Measurements from ENCODE around the gene ZFHX3. TPM values are rescaled to one million over a fixed set of nuclear protein-coding genes. Genes with fewer than 3 reads are reported as not detected.
A peak's percentile ranks its signal among the peaks of the same experiment; 100 is the strongest.

ZFHX3 gene
- total RNA-seq, 1 donor from 2014 or later, result 34.8 TPM

GRCh38 chr16:72895951-72896350 is 152.0 kb downstream of the ZFHX3 start:
- H3K27me3 ChIP-seq, result no peaks in the 10 kb centered on the region
- H3K9me3 ChIP-seq, result no peaks in the 10 kb centered on the region
- no peak overlapping the region for H3K4me3 ChIP-seq
- DNase-seq (ENCODE audit: low spot score in 2 of 2), result no peak
- peaks cover 16 to 29% of the 10 kb centered on the region in 2 donors for H3K4me1 ChIP-seq
- peak overlapping the region; percentile 83 to 90 for H3K27ac ChIP-seq
- intact Hi-C loops (cut with DNase I), result no loop called here
- no peak for TF ChIP-seq CTCF (IDR thresholded peaks at IDR 0.05)
- no peaks in the 10 kb centered on the region for H3K36me3 ChIP-seq

- TF ChIP-seq CTCF (IDR thresholded peaks at IDR 0.05), result no peak
- H3K4me1 ChIP-seq, result peaks cover 16 to 29% of the 10 kb centered on the region in 2 donors
- intact Hi-C loops (cut with DNase I), result no loop called here
- H3K36me3 ChIP-seq, result peaks cover 2 to 3% of the 10 kb centered on the region in 2 donors
- H3K4me3 ChIP-seq, result peak overlapping the region in 1 of 2 donors; percentile 49
- no peaks in the 10 kb centered on the region for H3K27me3 ChIP-seq
- DNase-seq (ENCODE audit: low spot score in 2 of 2), result no peak
- peak overlapping the region; percentile 83 to 90 for H3K27ac ChIP-seq
- H3K9me3 ChIP-seq, result no peaks in the 10 kb centered on the region
These were observed 153.4 kb downstream of the ZFHX3 start for GRCh38 chr16:72894293-72895151.

- H3K27ac ChIP-seq, result peak overlapping the region; percentile 5 to 90
- H3K4me1 ChIP-seq, result peaks cover 16 to 29% of the 10 kb centered on the region in 2 donors
- intact Hi-C loops (cut with DNase I), result no loop called here
These were observed 156.4 kb downstream of the ZFHX3 start for GRCh38 chr16:72891291-72892227.

GRCh38 chr16:72890587-72890986 is 157.3 kb downstream of the ZFHX3 start:
- no peak for TF ChIP-seq CTCF (IDR thresholded peaks at IDR 0.05)
- H3K27me3 ChIP-seq, result no peaks in the 10 kb centered on the region
- intact Hi-C loops (cut with DNase I), result no loop called here
- peak overlapping the region; percentile 3 to 5 for H3K27ac ChIP-seq
- H3K9me3 ChIP-seq, result no peaks in the 10 kb centered on the region
- no peak overlapping the region for H3K4me3 ChIP-seq
- H3K36me3 ChIP-seq, result peaks cover 31 to 42% of the 10 kb centered on the region in 2 donors
- no peak for DNase-seq (ENCODE audit: low spot score in 2 of 2)
- peaks cover 16 to 27% of the 10 kb centered on the region in 2 donors for H3K4me1 ChIP-seq

More at GRCh38 chr16:72891291-72892227, 156.4 kb downstream of the ZFHX3 start:
- Histone ChIP-seq H3K36me3 (peaks cover 29 to 32% of the 10 kb centered on the region in 2 donors), H3K9me3 (no peaks in the 10 kb centered on the region), H3K4me3 (no peak overlapping the region), H3K27me3 (no peaks in the 10 kb centered on the region)
- no peak for TF ChIP-seq CTCF (IDR thresholded peaks at IDR 0.05)
- no peak for DNase-seq (ENCODE audit: low spot score in 2 of 2)
